ENCODE data around the gene LUZP2.

The LUZP2 gene

GRCh38 chr11:24872186-24872585 lies 375.3 kb downstream of the LUZP2 start:
- Histone ChIP-seq H3K79me2 (ENCODE audit: insufficient read depth, low read length) (no peaks in the 10 kb centered on the region), H3K4me1 (ENCODE audit: insufficient read depth, low read length, severe bottlenecking) (no peaks in the 10 kb centered on the region), H3K4me3 (ENCODE audit: low read depth, low read length, poor library complexity, severe bottlenecking) (no peak overlapping the region), H3F3A (ENCODE audit: insufficient read depth, low read length) (no peaks in the 10 kb centered on the region), H3K4me2 (ENCODE audit: low read length) (no peak overlapping the region), H3K36me3 (ENCODE audit: insufficient read depth, low read length) (no peaks in the 10 kb centered on the region), H3K9ac (ENCODE audit: low read length) (no peak overlapping the region), H3K27me3 (ENCODE audit: insufficient read depth, low read length) (no peaks in the 10 kb centered on the region), H2AFZ (ENCODE audit: low read length) (no peak overlapping the region), H3K27ac (ENCODE audit: low read depth, low read length, poor library complexity, severe bottlenecking) (no peak overlapping the region), H3K9me3 (ENCODE audit: low read length) (no peaks in the 10 kb centered on the region), H3K9me2 (ENCODE audit: low read depth, low read length) (no peaks in the 10 kb centered on the region), H4K20me1 (ENCODE audit: insufficient read depth, low read length) (no peaks in the 10 kb centered on the region)
- TF ChIP-seq EZH2 (IDR thresholded peaks at IDR 0.05; ENCODE audit: borderline replicate concordance, low read length), result no peak
- TF ChIP-seq, protein P1, sequence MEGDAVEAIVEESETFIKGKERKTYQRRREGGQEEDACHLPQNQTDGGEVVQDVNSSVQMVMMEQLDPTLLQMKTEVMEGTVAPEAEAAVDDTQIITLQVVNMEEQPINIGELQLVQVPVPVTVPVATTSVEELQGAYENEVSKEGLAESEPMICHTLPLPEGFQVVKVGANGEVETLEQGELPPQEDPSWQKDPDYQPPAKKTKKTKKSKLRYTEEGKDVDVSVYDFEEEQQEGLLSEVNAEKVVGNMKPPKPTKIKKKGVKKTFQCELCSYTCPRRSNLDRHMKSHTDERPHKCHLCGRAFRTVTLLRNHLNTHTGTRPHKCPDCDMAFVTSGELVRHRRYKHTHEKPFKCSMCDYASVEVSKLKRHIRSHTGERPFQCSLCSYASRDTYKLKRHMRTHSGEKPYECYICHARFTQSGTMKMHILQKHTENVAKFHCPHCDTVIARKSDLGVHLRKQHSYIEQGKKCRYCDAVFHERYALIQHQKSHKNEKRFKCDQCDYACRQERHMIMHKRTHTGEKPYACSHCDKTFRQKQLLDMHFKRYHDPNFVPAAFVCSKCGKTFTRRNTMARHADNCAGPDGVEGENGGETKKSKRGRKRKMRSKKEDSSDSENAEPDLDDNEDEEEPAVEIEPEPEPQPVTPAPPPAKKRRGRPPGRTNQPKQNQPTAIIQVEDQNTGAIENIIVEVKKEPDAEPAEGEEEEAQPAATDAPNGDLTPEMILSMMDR (IDR thresholded peaks at IDR 0.05; ENCODE audit: low read length), result no peak

- Histone ChIP-seq H3K27me3 (ENCODE audit: insufficient read depth, low read length) (no peaks in the 10 kb centered on the region), H3K4me3 (ENCODE audit: low read depth, low read length, poor library complexity, severe bottlenecking) (no peak overlapping the region), H3K79me2 (ENCODE audit: insufficient read depth, low read length) (no peaks in the 10 kb centered on the region), H3K4me1 (ENCODE audit: insufficient read depth, low read length, severe bottlenecking) (no peaks in the 10 kb centered on the region), H3K4me2 (ENCODE audit: low read length) (no peak overlapping the region), H4K20me1 (ENCODE audit: insufficient read depth, low read length) (no peaks in the 10 kb centered on the region), H2AFZ (ENCODE audit: low read length) (no peak overlapping the region), H3K27ac (ENCODE audit: low read depth, low read length, poor library complexity, severe bottlenecking) (no peak overlapping the region), H3K9me3 (ENCODE audit: low read length) (no peaks in the 10 kb centered on the region), H3F3A (ENCODE audit: insufficient read depth, low read length) (no peaks in the 10 kb centered on the region), H3K36me3 (ENCODE audit: insufficient read depth, low read length) (no peaks in the 10 kb centered on the region), H3K9me2 (ENCODE audit: low read depth, low read length) (no peaks in the 10 kb centered on the region), H3K9ac (ENCODE audit: low read length) (no peak overlapping the region)
- no peak for TF ChIP-seq EZH2 (IDR thresholded peaks at IDR 0.05; ENCODE audit: borderline replicate concordance, low read length)
- TF ChIP-seq, protein P1 (IDR thresholded peaks at IDR 0.05; ENCODE audit: low read length), result no peak
Measured at GRCh38 chr11:24872651-24873311, 375.9 kb downstream of the LUZP2 start.

DNA sequence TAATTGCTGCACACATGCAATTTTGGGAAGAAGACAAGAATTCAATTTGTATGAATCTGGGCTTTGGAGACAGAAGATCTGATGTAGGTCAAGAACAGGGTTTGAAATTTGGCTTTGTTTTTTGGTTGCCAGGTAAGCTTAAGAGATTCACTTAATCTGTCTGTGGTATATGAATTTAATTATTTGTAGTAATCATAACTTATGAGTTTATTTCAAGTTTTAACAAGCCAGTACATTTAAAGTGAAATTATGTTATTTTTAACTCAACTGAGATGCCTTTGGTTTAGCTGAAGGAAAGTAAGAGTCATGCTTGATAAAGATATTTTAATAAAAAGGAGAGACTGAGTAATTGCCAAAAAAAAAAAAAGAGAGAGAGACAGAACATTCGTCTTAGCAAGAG lies 384.1 kb downstream of the LUZP2 start:
- Histone ChIP-seq H3K4me2 (ENCODE audit: low read length) (no peak overlapping the region), H3K27ac (ENCODE audit: low read depth, low read length, poor library complexity, severe bottlenecking) (no peak overlapping the region), H3K9ac (ENCODE audit: low read length) (no peak overlapping the region), H3K9me2 (ENCODE audit: low read depth, low read length) (no peaks in the 10 kb centered on the region), H3K4me1 (ENCODE audit: insufficient read depth, low read length, severe bottlenecking) (no peaks in the 10 kb centered on the region), H3K4me3 (ENCODE audit: low read depth, low read length, poor library complexity, severe bottlenecking) (no peak overlapping the region), H3K27me3 (ENCODE audit: insufficient read depth, low read length) (no peaks in the 10 kb centered on the region), H3F3A (ENCODE audit: insufficient read depth, low read length) (no peaks in the 10 kb centered on the region), H3K79me2 (ENCODE audit: insufficient read depth, low read length) (no peaks in the 10 kb centered on the region), H3K36me3 (ENCODE audit: insufficient read depth, low read length) (no peaks in the 10 kb centered on the region), H3K9me3 (ENCODE audit: low read length) (no peaks in the 10 kb centered on the region), H2AFZ (ENCODE audit: low read length) (no peak overlapping the region), H4K20me1 (ENCODE audit: insufficient read depth, low read length) (no peaks in the 10 kb centered on the region)
- TF ChIP-seq EZH2 (IDR thresholded peaks at IDR 0.05; ENCODE audit: borderline replicate concordance, low read length), result no peak
- TF ChIP-seq, protein P1 (IDR thresholded peaks at IDR 0.05; ENCODE audit: low read length), result no peak
